Kidney epithelial cell (primary cell): ENCODE measurements around the gene CDK3. TPM values are rescaled to one million over a fixed set of nuclear protein-coding genes. Genes with fewer than 3 reads are reported as not detected.

ENCODE experiments used
- DNase-seq: peaks from one replicate; pipeline ENCODE4 v3.0.0-alpha.2; 2010; ENCODE audit warnings: low read depth
- H3K27me3 ChIP-seq: 2 replicates; pipeline ENCODE4 v1.6.0; 2011; ENCODE audit warnings: low read length; ENCODE audit not compliant: control insufficient read depth, insufficient read depth
- H3K36me3 ChIP-seq: 2 replicates; pipeline ENCODE4 v1.5.1; 2011; ENCODE audit warnings: low read length; ENCODE audit not compliant: control insufficient read depth, insufficient read depth
- H3K4me3 ChIP-seq: 2 replicates; pipeline ENCODE4 v1.5.1; 2011; ENCODE audit warnings: low read depth, mild to moderate bottlenecking, control low read depth, low read length
- CTCF ChIP-seq: IDR thresholded peaks from 2 replicates; pipeline ENCODE4 v1.5.1; 2011; ENCODE audit warnings: mild to moderate bottlenecking, moderate library complexity, low read length, control low read depth, inconsistent platforms; ENCODE audit not compliant: insufficient read depth, poor library complexity, severe bottlenecking
- total RNA-seq: library from RNA; depleted of rRNA; stranded (reverse); fragments of >200 nt; gene quantifications from 2 replicates; pipeline ENCODE4 v1.2.3, GENCODE V29; 2015

CDK3 gene
- total RNA-seq, 1 donor from 2014 or later: 7.4 TPM

- no peaks in the 10 kb centered on the region for H3K36me3 ChIP-seq
- no peaks in the 10 kb centered on the region for H3K27me3 ChIP-seq
- TF ChIP-seq CTCF: no peak
- no peak overlapping the region for H3K4me3 ChIP-seq
- DNase-seq: no peak
These were observed 13.6 kb upstream of the CDK3 start for GRCh38 chr17:75987041-75987440.

DNA sequence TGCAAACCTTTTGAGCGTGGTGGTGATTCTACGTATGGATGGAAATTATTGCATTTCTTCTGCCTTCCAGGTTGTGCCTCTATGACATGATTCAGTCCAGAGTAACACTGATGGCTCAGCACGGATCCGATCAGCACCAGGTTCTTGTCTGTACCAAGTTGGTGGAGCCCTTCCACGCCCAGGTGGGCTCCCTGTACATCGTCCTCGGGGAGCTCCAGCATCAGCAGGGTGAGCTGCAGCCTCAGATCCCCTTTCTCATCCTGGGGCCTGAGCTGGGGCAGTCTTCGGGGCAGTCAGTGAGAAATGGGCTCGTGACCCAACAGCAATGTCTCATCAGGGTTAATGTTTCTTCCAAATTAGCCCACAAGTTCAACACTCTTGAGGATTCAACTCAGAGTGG is 9.3 kb upstream of the CDK3 start:
- H3K36me3 ChIP-seq: no peaks in the 10 kb centered on the region
- TF ChIP-seq CTCF: no peak
- no peaks in the 10 kb centered on the region for H3K27me3 ChIP-seq
- H3K4me3 ChIP-seq: no peak overlapping the region
- DNase-seq: no peak

- Histone ChIP-seq H3K27me3 (no peaks in the 10 kb centered on the region), H3K36me3 (no peaks in the 10 kb centered on the region), H3K4me3 (no peak overlapping the region)
- no peak for TF ChIP-seq CTCF
- no peak for DNase-seq
These were observed 5.8 kb upstream of the CDK3 start for GRCh38 chr17:75994802-75995370.

- TF ChIP-seq CTCF: no peak
- Histone ChIP-seq H3K4me3 (no peak overlapping the region), H3K36me3 (no peaks in the 10 kb centered on the region), H3K27me3 (no peaks in the 10 kb centered on the region)
- DNase-seq: no peak
These were observed 5.2 kb upstream of the CDK3 start for GRCh38 chr17:75995385-75995925.

DNA sequence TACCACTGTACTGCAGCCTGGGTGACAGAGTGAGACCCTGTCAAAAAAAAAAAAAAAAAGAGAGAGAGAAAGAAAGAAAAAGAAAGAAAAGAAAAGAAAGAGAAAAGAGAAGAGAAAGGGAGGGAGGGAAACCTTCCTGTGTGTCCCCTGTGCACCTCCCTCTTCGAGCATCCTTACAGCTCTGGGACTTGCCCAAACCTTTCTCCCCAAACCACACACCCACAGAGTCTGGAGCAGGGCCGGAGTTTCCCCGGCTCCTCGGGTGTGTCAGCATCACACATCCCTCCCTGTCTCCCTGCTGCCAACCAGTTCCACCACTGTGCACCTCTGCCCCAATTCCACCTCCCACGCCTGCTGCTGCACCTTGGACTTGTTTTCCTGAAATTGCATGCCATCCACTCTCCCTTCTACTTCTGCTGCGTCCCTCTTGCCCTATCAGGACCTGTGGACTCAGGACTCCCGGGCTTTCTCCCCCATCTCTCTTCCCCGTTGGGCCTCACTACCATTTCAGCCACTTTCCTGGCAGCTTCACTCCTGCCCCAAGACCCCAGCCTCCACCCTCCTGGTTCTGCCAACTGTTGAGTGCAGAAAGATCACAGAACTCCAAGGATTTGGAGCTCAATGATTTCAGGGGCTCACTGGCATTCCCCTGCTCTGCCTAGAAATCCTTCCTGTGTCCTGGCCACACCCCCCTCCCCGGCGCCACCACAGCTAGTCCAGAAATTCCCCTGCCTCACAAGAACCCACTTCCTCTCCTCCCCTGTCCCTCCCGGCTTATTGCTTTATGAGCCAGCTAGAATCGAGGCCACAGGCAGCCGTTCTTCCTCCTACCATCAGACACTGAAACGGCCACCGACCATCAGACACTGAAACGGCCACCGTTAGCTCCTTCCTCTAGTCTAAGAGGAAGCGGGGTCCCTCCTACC is 3.7 kb upstream of the CDK3 start:
- no peaks in the 10 kb centered on the region for H3K27me3 ChIP-seq
- no peak overlapping the region for H3K4me3 ChIP-seq
- TF ChIP-seq CTCF: no peak
- peak; percentile 38 for DNase-seq
- H3K36me3 ChIP-seq: no peaks in the 10 kb centered on the region
